HEK293T (cell line): ENCODE data around the gene CORO2A.

Experiments
- ARNT ChIP-seq: fragments of 450-650 bp; IDR thresholded peaks from 2 replicates; pipeline ENCODE4 v1.6.1; 2017; ENCODE audit warnings: mild to moderate bottlenecking
- BHLHE40 ChIP-seq: fragments of 450-650 bp; IDR thresholded peaks from 2 replicates; pipeline ENCODE4 v1.6.1; 2016; ENCODE audit warnings: mild to moderate bottlenecking, moderate library complexity, borderline replicate concordance
- ELF4 ChIP-seq: fragments of 450-650 bp; IDR thresholded peaks from 2 replicates; pipeline ENCODE4 v1.6.1; 2017; ENCODE audit warnings: antibody characterized with exemption
- FOXA1 ChIP-seq: fragments of 450-650 bp; IDR thresholded peaks from 2 replicates; pipeline ENCODE4 v1.6.1; 2016; ENCODE audit warnings: mild to moderate bottlenecking
- FOXK2 ChIP-seq: fragments of 450-650 bp; IDR thresholded peaks from 2 replicates; pipeline ENCODE4 v1.6.1; 2016; ENCODE audit warnings: mild to moderate bottlenecking
- FOXM1 ChIP-seq: fragments of 450-650 bp; IDR thresholded peaks from 2 replicates; pipeline ENCODE4 v1.6.1; 2017; ENCODE audit warnings: mild to moderate bottlenecking, borderline replicate concordance
- HDGF ChIP-seq: fragments of 450-650 bp; IDR thresholded peaks from 2 replicates; pipeline ENCODE4 v1.6.1; 2017; ENCODE audit warnings: antibody characterized with exemption, borderline replicate concordance
- L3MBTL2 ChIP-seq: fragments of 450-650 bp; conservative IDR thresholded peaks from 2 replicates; pipeline ENCODE4 v1.6.1; 2016; ENCODE audit warnings: mild to moderate bottlenecking
- NFRKB ChIP-seq: fragments of 450-650 bp; IDR thresholded peaks from 2 replicates; pipeline ENCODE4 v1.6.1; 2016; ENCODE audit warnings: mild to moderate bottlenecking, moderate library complexity
- PKNOX1 ChIP-seq: fragments of 450-650 bp; IDR thresholded peaks from 2 replicates; pipeline ENCODE4 v1.6.1; 2016
- SP1 ChIP-seq: fragments of 450-650 bp; IDR thresholded peaks from 2 replicates; pipeline ENCODE4 v1.6.1; 2017
- SUZ12 ChIP-seq: fragments of 450-650 bp; IDR thresholded peaks from 2 replicates; pipeline ENCODE4 v1.6.1; 2016; ENCODE audit warnings: mild to moderate bottlenecking
- TARDBP ChIP-seq: fragments of 450-650 bp; IDR thresholded peaks from 2 replicates; pipeline ENCODE4 v1.6.1; 2016
- ZNF384 ChIP-seq: fragments of 450-650 bp; IDR thresholded peaks from 2 replicates; pipeline ENCODE4 v1.6.1; 2016

GRCh38 chr9:98147582-98147981 is 44.9 kb downstream of the CORO2A start:
- TF ChIP-seq HDGF (no peak), FOXM1 (no peak), SUZ12 (no peak), ELF4 (no peak), TARDBP (no peak), PKNOX1 (no peak), BHLHE40 (no peak), FOXA1 (no peak), NFRKB (no peak), FOXK2 (no peak), L3MBTL2 (no peak), SP1 (no peak), ARNT (no peak), ZNF384 (no peak)
